Esophagus squamous epithelium (tissue), 5 donors: ENCODE data around the gene NADK2. TPM values are rescaled to one million over a fixed set of nuclear protein-coding genes. Genes with fewer than 3 reads are reported as not detected.
"Not testable (repeated sequence)": the region's sequence is repeated elsewhere in the genome, so short reads cannot be mapped to it uniquely, and the experiment has no call there.

Experiments used
- DNase-seq: peaks from one replicate; lab custom pipeline; 2025; lab: John Stamatoyannopoulos, UW
- H3K27ac ChIP-seq, 4 donors: fragments of 200-600 bp; sonication (generic); one replicate each; pipeline ENCODE4 v1.5.1; 2016 to 2019; ENCODE audit warnings: mild to moderate bottlenecking in 1 of 4
- H3K27me3 ChIP-seq, 4 donors: fragments of 200-600 bp; sonication (generic); 1 replicate in 3 of 4; 2 replicates in 1 of 4; pipeline versions ENCODE4 v1.5.1 to v1.6.0; 2017 to 2021; ENCODE audit warnings: antibody characterized with exemption in 1 of 4
- H3K36me3 ChIP-seq, 3 donors: fragments of 200-600 bp; sonication (generic); one replicate each; pipeline ENCODE4 v1.5.1; 2016 to 2019
- H3K4me1 ChIP-seq, 3 donors: fragments of 200-600 bp; sonication (generic); one replicate each; pipeline ENCODE4 v1.5.1; 2017 to 2019
- H3K4me3 ChIP-seq, 4 donors: fragments of 200-600 bp; sonication (generic); 1 replicate in 3 of 4; 2 replicates in 1 of 4; pipeline ENCODE4 v1.5.1; 2016 to 2019; ENCODE audit warnings: mild to moderate bottlenecking in 2 of 4, moderate library complexity in 1 of 4
- H3K9me3 ChIP-seq, 3 donors: fragments of 200-600 bp; sonication (generic); one replicate each; pipeline ENCODE4 v1.5.1; 2016 to 2019
- POLR2A ChIP-seq, 4 donors: fragments of 450-650 bp; IDR thresholded peaks; one replicate each; pipeline ENCODE4 v1.6.1; 2017; ENCODE audit warnings: antibody characterized with exemption in 4 of 4, mild to moderate bottlenecking in 4 of 4, moderate library complexity in 3 of 4
- WGBS, 2 donors: methylation state at CpG; one replicate each; pipeline ENCODE4 v1.1.5; 2018; 5-methylcytosine and 5-hydroxymethylcytosine counted together
- intact Hi-C: fragments of 100-400 bp; cut with DNase I; formaldehyde crosslinking; loops from one replicate; pipeline ENCODE4 v1.15.0; 2022
- total RNA-seq, 4 donors: library from RNA; depleted of rRNA; stranded (reverse); fragments of >200 nt; gene quantifications; one replicate each; pipeline ENCODE4 v1.1.0, GENCODE V29; 2016
- TF ChIP-seq, protein P1 (sequence below), 6 experiments: fragments of 450-650 bp in 4 of 6; fragments of 200-600 bp in 2 of 6; sonication (generic) in 2 of 6; IDR thresholded peaks; one replicate each; pipeline ENCODE4 v1.5.1; 2016 to 2019; ENCODE audit warnings: antibody characterized with exemption in 6 of 6, mild to moderate bottlenecking in 4 of 6, moderate library complexity in 4 of 6
- donor health status: DM: yes; HTN: yes; CAD: no.

Gene NADK2
- total RNA-seq = 10 to 100 TPM in 3 of 4 donors, 1 to 10 TPM in 1; 9.0 to 19.6 (median 15.4) TPM

GRCh38 chr5:36241631-36242533, at the start of gene NADK2:
TSS of gene NADK2 (minus strand) at chr5:36241925. CDS start at chr5:36241798, 127 bp downstream.
- intact Hi-C loops = no loop called here
- Histone ChIP-seq H3K9me3 (no peaks in the 10 kb centered on the region), H3K36me3 (no peaks in the 10 kb centered on the region), H3K4me3 (peak within 1 kb of the TSS; percentile 89 to 97 (median 94)), H3K4me1 (peaks cover 12 to 51% (median 14%) of the 10 kb centered on the region in 3 donors), H3K27me3 (no peaks in the 10 kb centered on the region), H3K27ac (peak within 1 kb of the TSS; percentile 93 to 99 (median 98))
- peak; percentile 96 for DNase-seq
- TF ChIP-seq, protein P1, sequence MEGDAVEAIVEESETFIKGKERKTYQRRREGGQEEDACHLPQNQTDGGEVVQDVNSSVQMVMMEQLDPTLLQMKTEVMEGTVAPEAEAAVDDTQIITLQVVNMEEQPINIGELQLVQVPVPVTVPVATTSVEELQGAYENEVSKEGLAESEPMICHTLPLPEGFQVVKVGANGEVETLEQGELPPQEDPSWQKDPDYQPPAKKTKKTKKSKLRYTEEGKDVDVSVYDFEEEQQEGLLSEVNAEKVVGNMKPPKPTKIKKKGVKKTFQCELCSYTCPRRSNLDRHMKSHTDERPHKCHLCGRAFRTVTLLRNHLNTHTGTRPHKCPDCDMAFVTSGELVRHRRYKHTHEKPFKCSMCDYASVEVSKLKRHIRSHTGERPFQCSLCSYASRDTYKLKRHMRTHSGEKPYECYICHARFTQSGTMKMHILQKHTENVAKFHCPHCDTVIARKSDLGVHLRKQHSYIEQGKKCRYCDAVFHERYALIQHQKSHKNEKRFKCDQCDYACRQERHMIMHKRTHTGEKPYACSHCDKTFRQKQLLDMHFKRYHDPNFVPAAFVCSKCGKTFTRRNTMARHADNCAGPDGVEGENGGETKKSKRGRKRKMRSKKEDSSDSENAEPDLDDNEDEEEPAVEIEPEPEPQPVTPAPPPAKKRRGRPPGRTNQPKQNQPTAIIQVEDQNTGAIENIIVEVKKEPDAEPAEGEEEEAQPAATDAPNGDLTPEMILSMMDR (IDR thresholded peaks at IDR 0.05) = peak; percentile 54 to 71 (median 58)
- TF ChIP-seq POLR2A (IDR thresholded peaks at IDR 0.05) = peak in 2 of 4 donors; percentile 68 to 89
- 0 to 1% methylated on average over 20 to 21 of the region's 100 CpGs for WGBS, 2 donors

DNA sequence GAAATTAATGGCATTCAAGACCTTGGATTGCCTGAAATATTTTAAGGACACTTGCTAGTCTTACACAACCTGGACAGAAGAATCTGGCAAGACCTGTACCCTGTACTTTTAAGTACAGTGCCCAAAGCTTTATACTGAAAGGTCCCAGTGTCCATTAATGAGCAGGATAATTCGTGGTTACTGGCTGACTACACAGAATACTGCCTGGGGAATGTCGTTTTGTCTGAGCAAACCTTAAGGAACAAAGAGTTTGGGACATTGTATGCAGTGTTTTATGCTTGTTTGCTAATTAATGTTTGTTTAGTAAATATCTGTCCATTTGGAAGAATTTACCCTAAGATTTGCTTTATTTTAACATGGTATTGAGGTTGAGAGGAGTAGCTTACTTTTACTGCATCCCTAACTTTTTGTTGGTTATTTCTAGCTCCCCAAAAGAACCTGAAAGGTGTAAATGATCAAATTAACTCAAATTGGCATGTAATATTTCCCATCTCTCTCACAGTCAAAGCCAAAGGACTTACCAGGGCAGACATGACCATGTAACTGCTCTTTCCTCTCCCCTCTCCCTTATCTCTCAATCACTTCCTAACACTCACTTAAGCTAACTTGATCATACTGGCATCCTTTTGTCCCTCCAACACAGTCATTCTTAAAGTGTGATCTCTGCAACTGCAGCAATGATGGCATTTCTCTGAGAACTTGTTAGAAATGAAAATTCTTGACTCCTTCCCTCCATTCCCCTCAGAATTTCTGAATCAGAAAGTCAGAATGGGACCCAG, 44.3 kb upstream of the NADK2 start:
- Histone ChIP-seq H3K4me3 (no peak overlapping the region), H3K27me3 (no peaks in the 10 kb centered on the region), H3K27ac (no peak overlapping the region), H3K9me3 (no peaks in the 10 kb centered on the region), H3K4me1 (no peaks in the 10 kb centered on the region), H3K36me3 (no peaks in the 10 kb centered on the region)
- TF ChIP-seq POLR2A (IDR thresholded peaks at IDR 0.05) = no peak
- TF ChIP-seq, protein P1 (IDR thresholded peaks at IDR 0.05) = no peak
- intact Hi-C loops = no loop called here
- 33 to 50% methylated on average over 2 of the region's 2 CpGs for WGBS, 2 donors
- no peak for DNase-seq

GRCh38 chr5:36283775-36284174, 42.0 kb upstream of the NADK2 start:
- H3K4me1 ChIP-seq, H3K4me3 ChIP-seq, H3K27me3 ChIP-seq, H3K27ac ChIP-seq, H3K9me3 ChIP-seq, H3K36me3 ChIP-seq, intact Hi-C loops, DNase-seq: not testable (repeated sequence)
- WGBS, 2 donors = 82 to 90% methylated on average over 3 of the region's 3 CpGs

GRCh38 chr5:36281626-36282025, 39.9 kb upstream of the NADK2 start:
- no peaks in the 10 kb centered on the region for H3K27me3 ChIP-seq
- H3K9me3 ChIP-seq = no peaks in the 10 kb centered on the region
- no peak overlapping the region for H3K4me3 ChIP-seq
- TF ChIP-seq POLR2A (IDR thresholded peaks at IDR 0.05) = no peak
- TF ChIP-seq, protein P1 (IDR thresholded peaks at IDR 0.05) = no peak
- H3K27ac ChIP-seq = no peak overlapping the region
- WGBS, 2 donors = 78 to 89% methylated on average over 2 of the region's 2 CpGs
- H3K36me3 ChIP-seq = no peaks in the 10 kb centered on the region
- H3K4me1 ChIP-seq = no peaks in the 10 kb centered on the region
- intact Hi-C loops = no loop called here
- no peak for DNase-seq

GRCh38 chr5:36279054-36279698, 37.5 kb upstream of the NADK2 start:
- TF ChIP-seq, protein P1 (IDR thresholded peaks at IDR 0.05) = no peak
- TF ChIP-seq POLR2A (IDR thresholded peaks at IDR 0.05) = no peak
- 39 to 52% methylated on average over 3 of the region's 3 CpGs for WGBS, 2 donors
- Histone ChIP-seq H3K4me3 (no peak overlapping the region), H3K36me3 (no peaks in the 10 kb centered on the region), H3K27ac (no peak overlapping the region), H3K9me3 (no peaks in the 10 kb centered on the region), H3K27me3 (no peaks in the 10 kb centered on the region), H3K4me1 (no peaks in the 10 kb centered on the region)
- DNase-seq = no peak
- intact Hi-C loops = loop anchor here (10.0 kb wide), 1 partner anchor 116 kb away; no protein-coding TSS in a partner anchor
